Activated T-cell treated with anti-CD3 and anti-CD28 coated beads, Interleukin-2, amount 50 U/mL, for 4 hours (primary cell): ENCODE results near the gene ATP6V1B1. TPM values are rescaled to one million over a fixed set of nuclear protein-coding genes. Genes with fewer than 3 reads are reported as not detected.

Experiments
- ATAC-seq, 2 donors: fragments of 200-7000 bp; cut with Tn5 transposase; one replicate each; pipeline ENCODE4 v1.10.0; 2021
- DNase-seq: peaks from one replicate; pipeline ENCODE4 v3.0.0-alpha.2; 2020
- H3K27me3 Mint-ChIP-seq: one replicate; pipeline ENCODE4 v1.8.0; 2021; ENCODE audit warnings: low read depth, mixed read lengths
- H3K36me3 Mint-ChIP-seq: one replicate; pipeline ENCODE4 v1.8.0; 2022; ENCODE audit warnings: mixed read lengths; ENCODE audit not compliant: insufficient read depth
- H3K4me1 Mint-ChIP-seq: one replicate; pipeline ENCODE4 v1.8.0; 2021; ENCODE audit warnings: low read depth, mixed read lengths
- H3K4me3 Mint-ChIP-seq: one replicate; pipeline ENCODE4 v1.8.0; 2021; ENCODE audit warnings: mild to moderate bottlenecking, moderate library complexity, mixed read lengths
- H3K9me3 Mint-ChIP-seq: one replicate; pipeline ENCODE4 v1.8.0; 2021; ENCODE audit warnings: mixed read lengths
- total RNA-seq, 3 donors: library from RNA; stranded (reverse); gene quantifications; one replicate each; pipeline ENCODE4 v1.2.1, GENCODE V29; 2021

The ATP6V1B1 gene
- total RNA-seq, 3 donors from 2014 or later, result not detected

DNA sequence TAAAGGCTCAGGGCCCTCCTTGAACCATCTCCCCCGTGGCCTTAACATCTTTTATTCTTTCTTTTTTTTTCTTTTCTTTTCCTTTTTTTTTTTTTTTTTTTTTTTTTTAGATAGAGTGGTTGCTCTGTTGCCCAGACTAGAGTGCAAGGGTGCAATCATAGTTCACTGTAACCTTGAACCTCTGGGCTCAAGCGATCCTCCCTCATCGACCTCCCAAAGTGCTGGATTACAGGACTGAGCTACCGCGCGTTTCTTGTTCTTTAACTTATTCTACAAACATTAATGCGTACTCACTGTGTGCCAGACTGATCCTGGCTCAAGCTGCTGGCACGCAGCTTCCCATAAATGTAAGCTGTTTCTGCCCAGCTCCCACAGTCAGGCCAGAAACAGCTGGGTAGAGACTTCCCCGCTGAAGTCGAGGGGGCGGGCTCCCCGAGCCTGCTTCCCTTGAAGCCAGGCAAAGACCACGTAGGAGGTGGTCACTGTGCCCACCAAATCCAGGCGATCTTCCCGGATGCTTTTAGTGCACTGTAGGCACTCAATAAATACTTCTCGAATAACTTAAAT is 29.2 kb upstream of the ATP6V1B1 start:
- peaks cover 81% of the 10 kb centered on the region for H3K27me3 Mint-ChIP-seq
- no peak for DNase-seq
- H3K36me3 Mint-ChIP-seq, result no peaks in the 10 kb centered on the region
- no peak for ATAC-seq
- no peaks in the 10 kb centered on the region for H3K9me3 Mint-ChIP-seq
- H3K4me1 Mint-ChIP-seq, result peaks cover 12% of the 10 kb centered on the region
- H3K4me3 Mint-ChIP-seq, result no peak overlapping the region

DNA sequence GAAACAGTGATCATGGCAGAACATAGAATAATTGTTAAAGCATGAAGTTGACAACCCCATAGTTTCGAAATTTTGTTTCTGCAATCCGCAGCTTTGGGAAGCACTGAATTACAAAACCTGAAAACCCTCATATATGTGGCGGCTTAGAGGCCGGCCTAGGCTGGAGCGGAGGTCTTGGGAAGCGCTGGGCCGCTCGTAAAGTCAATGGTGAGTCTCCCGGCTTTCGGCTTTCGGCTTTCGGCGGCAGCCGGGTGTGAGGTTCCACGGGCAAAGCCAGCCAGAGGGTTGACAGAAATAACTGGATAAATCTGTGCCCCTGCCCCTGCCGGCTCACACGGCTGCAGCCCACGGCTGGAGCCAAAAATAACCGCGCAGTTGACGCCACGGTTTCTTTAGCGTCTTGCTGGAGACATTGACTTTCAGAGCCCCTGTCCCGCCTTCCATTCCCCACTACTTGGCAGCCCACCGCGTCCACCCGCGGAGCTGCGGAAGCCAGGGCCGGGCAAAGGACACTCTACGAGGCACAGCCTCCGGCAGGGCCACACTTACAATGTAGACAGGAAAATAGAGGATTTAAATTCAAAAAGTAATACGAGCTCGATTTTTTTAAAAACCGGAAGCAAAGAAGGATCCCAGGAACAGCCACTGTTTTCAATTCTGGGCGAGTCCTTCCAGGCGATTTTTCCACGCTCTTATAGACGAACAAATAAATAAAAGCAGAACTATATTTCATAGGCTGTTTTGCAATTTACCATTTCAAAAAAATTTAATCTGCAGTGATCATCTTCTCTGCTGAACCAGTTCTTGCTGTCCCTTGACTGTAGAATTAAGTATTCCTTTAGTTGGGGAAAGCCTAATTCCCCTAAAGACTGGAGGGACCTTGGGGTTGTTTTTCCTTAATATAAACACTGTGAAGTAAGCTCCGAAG is 28.3 kb upstream of the ATP6V1B1 start:
- peaks cover 79% of the 10 kb centered on the region for H3K27me3 Mint-ChIP-seq
- H3K36me3 Mint-ChIP-seq, result no peaks in the 10 kb centered on the region
- DNase-seq, result no peak
- H3K9me3 Mint-ChIP-seq, result no peaks in the 10 kb centered on the region
- no peak for ATAC-seq
- peaks cover 7% of the 10 kb centered on the region for H3K4me1 Mint-ChIP-seq
- peak overlapping the region; percentile 12 for H3K4me3 Mint-ChIP-seq

DNA sequence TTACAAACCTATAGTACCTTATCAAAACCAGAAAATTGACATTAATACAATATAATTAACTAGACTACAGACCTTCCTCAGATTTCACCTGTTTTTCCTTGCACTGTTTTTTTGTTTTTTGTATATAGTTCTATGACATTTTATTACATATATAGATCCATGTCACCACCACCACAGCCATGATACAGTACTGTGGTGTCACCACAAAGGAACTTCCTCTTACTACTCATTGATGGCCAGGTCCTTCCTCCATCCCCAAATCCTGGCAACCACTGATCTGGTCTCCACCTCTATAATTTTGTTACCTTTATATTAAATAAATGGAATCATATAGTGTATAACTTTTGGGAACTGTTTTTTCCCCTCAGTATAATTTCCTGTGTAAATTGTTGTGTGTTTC is 19.4 kb upstream of the ATP6V1B1 start:
- Mint-ChIP-seq H3K36me3 (no peaks in the 10 kb centered on the region), H3K27me3 (peaks cover 41% of the 10 kb centered on the region), H3K4me1 (no peaks in the 10 kb centered on the region), H3K9me3 (no peaks in the 10 kb centered on the region), H3K4me3 (no peak overlapping the region)
- DNase-seq (no peak), ATAC-seq (no peak)

DNA sequence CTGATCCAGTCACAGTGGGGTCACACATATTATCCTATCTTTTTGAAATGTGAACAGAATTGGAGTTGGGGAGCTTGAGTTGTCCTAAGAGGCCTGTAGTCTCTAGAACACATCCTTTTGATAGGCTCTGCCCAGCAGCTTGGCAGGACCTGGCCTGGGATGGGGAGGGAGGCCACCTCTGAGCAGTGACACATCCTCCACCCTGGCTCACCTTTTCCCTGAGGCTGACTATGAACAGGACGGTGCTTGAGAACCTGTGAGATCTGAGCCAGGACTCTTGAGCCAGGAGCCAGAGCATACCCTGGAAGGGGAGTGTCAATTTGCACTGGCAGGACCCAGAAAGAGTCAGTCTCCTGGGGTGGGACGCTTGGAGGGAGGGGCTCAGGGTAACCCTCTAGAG is 17.7 kb upstream of the ATP6V1B1 start:
- DNase-seq (no peak), ATAC-seq (no peak)
- Mint-ChIP-seq H3K27me3 (peaks cover 27% of the 10 kb centered on the region), H3K4me1 (no peaks in the 10 kb centered on the region), H3K9me3 (no peaks in the 10 kb centered on the region), H3K4me3 (no peak overlapping the region), H3K36me3 (no peaks in the 10 kb centered on the region)

DNA sequence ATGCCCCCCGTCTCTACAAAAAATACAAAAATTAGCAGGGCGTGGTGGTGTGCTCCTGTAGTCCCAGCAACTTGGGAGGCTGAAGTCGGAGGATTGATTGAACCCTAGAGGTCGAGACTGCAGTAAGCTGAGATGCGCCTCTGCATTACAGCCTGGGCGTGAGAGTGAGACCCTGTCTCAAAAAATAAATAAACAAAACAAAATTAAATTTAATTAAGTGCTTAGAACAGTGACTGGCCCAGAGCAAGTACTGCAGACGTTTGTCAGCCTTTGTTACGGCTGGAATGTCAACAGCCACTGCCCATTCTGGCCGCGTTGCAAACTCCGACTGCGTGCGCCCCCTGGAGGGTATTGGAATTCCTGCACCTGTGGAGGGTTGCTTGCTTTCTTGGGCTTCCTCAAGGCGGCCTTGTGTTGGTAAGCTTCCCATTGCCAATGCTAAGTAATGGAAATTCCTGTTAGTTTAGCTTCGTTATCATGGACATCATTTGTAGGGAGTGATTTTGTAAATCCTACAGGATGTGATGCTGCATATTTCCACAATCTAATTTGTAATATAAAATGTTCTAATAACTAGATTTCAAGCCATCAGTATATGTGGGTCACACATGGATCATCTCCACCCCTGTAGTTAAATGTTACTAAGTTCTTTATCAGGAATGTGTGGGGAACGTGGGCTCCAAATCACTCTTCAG is 15.9 kb upstream of the ATP6V1B1 start:
- peaks cover 22% of the 10 kb centered on the region for H3K27me3 Mint-ChIP-seq
- no peak overlapping the region for H3K4me3 Mint-ChIP-seq
- ATAC-seq (peak in 1 of 2 donors; percentile 73), DNase-seq (peak; percentile 68)
- no peaks in the 10 kb centered on the region for H3K36me3 Mint-ChIP-seq
- H3K4me1 Mint-ChIP-seq, result no peaks in the 10 kb centered on the region
- no peaks in the 10 kb centered on the region for H3K9me3 Mint-ChIP-seq

DNA sequence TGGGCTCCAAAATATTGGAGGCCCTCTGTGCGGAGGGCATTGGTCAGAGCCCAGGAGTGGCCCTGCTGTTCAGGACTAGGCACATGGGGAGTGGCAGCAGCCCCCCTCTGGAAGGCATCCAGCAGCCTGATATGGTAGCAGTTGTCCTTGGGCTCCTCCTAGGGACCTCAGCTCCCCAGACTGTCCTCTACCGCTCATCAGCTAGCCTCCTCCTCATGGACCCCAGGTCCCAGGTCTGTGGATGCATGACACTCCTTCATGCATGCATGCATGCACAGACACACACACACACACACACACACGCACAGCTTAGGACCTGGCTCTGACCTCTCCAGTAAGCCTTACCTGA is 15.4 kb upstream of the ATP6V1B1 start:
- no peaks in the 10 kb centered on the region for H3K36me3 Mint-ChIP-seq
- ATAC-seq, result no peak
- H3K4me1 Mint-ChIP-seq, result no peaks in the 10 kb centered on the region
- no peaks in the 10 kb centered on the region for H3K9me3 Mint-ChIP-seq
- no peak overlapping the region for H3K4me3 Mint-ChIP-seq
- DNase-seq, result no peak
- peaks cover 20% of the 10 kb centered on the region for H3K27me3 Mint-ChIP-seq

DNA sequence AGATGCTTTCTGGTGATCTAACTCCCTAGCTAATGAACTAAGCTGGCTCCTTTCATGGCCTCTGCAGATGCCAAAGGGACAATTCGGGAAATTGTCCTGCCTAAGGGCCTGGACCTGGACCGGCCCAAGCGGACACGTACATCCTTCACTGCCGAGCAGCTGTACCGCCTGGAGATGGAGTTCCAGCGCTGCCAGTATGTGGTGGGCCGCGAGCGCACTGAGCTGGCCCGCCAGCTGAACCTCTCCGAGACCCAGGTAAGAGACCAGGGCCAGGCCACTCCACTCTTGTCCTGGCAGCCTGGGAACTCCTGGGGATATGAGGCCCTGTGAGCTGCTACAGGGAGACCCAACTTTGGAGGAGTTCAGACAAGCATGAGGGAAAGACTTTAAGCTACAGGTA is 14.7 kb upstream of the ATP6V1B1 start:
- no peak for DNase-seq
- Mint-ChIP-seq H3K4me3 (no peak overlapping the region), H3K9me3 (no peaks in the 10 kb centered on the region), H3K27me3 (peaks cover 17% of the 10 kb centered on the region), H3K4me1 (no peaks in the 10 kb centered on the region), H3K36me3 (no peaks in the 10 kb centered on the region)
- no peak for ATAC-seq

DNA sequence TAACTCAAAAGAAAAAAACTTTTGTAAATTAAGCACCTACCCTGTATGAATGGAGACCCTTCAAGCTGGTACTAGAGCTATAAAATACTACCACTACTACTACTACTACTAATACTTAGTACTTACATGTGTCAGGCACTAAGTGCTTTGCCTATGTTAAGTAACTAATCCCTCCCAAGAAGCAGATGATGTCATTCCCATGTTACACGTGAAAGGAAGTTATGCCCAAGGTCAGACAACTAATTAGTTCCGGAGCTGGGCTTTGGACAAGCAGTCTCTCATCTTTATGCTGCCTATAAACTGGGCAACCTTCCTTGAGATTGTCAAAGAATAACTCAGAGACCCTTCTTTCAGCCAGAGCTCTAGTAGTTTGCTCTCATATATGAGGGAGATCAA is 13.9 kb upstream of the ATP6V1B1 start:
- H3K36me3 Mint-ChIP-seq, result no peaks in the 10 kb centered on the region
- H3K4me3 Mint-ChIP-seq, result no peak overlapping the region
- H3K27me3 Mint-ChIP-seq, result peaks cover 11% of the 10 kb centered on the region
- H3K4me1 Mint-ChIP-seq, result no peaks in the 10 kb centered on the region
- no peaks in the 10 kb centered on the region for H3K9me3 Mint-ChIP-seq
- no peak for ATAC-seq
- no peak for DNase-seq

DNA sequence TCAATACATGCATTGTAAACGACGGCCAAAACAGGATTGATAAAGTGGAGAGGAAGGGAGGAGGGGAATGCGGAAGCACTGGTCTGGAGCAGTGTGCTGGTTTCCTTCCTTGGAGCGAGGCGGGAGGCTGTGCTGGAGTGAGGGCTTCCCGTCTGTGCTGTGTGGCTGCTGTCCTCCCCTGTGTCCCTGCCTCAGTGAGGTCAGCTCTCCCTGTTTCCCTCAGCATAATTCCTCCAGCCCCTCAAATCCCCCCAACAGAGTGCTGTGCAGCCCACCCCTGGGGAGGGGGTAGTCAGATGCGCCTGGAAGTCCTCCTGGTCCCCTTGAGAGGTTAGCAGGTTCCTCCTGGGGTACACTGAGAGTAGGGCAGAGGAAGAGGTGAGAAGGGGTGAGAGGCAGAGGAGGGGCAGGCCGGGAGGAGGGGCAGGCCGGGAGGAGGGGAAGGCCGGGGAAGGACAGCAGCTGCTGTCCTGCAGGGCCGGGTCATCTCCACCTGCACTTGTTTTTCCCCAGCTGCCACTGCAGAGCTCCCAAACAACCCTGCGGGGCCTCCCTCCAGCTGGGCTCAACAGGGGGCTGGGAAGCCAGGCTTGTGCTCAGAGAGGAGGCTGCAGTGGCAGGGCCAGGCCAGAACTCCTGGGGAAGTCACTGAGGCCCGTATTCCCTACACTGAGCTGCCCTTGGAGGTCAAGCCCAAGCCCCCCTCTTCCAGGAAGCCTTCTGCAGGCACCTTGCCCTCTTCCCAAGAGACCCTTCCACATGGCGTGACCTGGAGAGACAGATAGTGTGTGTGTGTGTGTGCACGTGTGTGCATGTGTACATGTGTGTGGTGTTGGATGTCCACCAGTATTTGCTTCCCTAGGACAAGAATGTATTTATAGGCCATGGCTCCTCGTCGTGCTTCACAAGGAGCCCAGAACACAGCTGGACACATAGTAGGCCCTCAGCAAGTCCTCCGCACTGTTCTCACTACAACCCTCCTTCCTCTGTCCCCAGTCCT is 13.2 kb upstream of the ATP6V1B1 start:
- Mint-ChIP-seq H3K27me3 (peaks cover 8% of the 10 kb centered on the region), H3K9me3 (no peaks in the 10 kb centered on the region), H3K36me3 (no peaks in the 10 kb centered on the region), H3K4me3 (no peak overlapping the region), H3K4me1 (no peaks in the 10 kb centered on the region)
- ATAC-seq, result no peak
- no peak for DNase-seq

DNA sequence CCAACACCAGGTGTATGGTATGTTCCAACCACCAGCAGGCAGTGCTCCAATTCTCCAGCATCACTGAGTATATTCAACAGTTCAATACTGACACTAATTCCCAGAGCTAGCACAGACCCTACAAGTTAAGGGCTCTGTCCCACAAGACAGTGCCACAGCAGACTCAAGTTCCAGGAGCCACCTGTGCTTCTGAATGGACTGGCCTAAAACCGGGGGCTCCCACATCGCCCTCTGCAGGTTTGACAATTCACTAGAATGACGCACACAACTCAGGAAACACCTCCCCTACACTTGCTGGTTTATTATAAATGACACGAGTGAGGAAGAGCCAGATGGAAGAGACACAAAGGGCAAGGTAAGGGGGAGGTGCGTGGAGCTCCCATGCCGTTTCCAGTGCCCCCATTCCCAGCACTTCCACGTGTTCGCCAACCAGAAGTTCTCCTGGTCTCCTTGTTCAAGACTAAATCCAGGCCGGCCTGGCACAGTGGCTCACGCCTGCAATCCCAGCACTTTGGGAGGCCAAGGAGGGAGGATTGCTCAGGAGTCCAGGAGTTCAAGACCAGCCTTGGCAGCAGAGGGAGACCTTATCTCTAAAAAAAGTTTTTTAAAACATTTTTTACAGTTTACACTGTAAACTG is 12.2 kb upstream of the ATP6V1B1 start:
- peaks cover 2% of the 10 kb centered on the region for H3K27me3 Mint-ChIP-seq
- no peaks in the 10 kb centered on the region for H3K36me3 Mint-ChIP-seq
- H3K4me1 Mint-ChIP-seq, result no peaks in the 10 kb centered on the region
- DNase-seq (no peak), ATAC-seq (no peak)
- no peak overlapping the region for H3K4me3 Mint-ChIP-seq
- H3K9me3 Mint-ChIP-seq, result no peaks in the 10 kb centered on the region

DNA sequence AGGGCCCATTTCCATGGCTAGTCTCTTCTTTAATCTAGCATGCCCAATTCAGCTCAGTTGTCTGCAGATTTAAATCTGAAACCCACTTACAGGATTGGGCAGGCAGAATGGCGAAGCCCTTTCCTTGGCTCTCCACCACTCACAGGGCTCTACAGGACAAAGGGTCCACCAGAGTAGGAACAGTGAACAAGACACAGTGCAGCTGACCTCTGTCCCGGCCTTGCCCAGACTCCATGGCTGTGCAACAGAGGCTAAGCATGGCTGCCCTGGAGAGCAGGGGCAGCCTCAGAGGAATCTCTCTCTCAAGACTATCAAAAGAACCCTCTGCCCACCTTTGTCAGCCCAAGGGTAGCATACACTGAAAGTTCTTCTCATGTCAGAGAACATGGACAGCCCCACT is 9.7 kb upstream of the ATP6V1B1 start:
- Mint-ChIP-seq H3K4me3 (no peak overlapping the region), H3K4me1 (no peaks in the 10 kb centered on the region), H3K9me3 (no peaks in the 10 kb centered on the region), H3K36me3 (no peaks in the 10 kb centered on the region), H3K27me3 (no peaks in the 10 kb centered on the region)
- no peak for DNase-seq
- no peak for ATAC-seq

DNA sequence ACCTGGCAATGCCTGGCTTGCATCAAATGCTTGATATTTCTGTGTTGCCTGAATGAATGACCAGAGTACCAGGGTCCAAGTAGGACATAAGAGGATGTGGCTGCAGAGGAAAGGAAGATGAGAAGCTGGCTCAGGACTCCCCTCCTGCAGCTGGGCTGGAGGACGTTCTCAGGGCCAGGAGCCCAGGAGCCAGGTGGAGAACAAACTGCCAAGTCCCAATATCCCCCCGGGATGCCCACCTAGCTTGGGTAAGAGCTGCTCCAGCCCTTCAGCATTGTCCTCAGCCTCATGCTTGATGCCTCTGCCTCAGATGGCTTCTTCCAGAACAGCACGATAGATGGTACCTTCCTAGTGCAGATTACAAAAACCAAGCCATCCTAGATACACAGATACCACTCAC is 8.6 kb upstream of the ATP6V1B1 start:
- Mint-ChIP-seq H3K27me3 (peaks cover 3% of the 10 kb centered on the region), H3K4me3 (no peak overlapping the region), H3K36me3 (no peaks in the 10 kb centered on the region), H3K4me1 (no peaks in the 10 kb centered on the region), H3K9me3 (no peaks in the 10 kb centered on the region)
- ATAC-seq (no peak), DNase-seq (no peak)

DNA sequence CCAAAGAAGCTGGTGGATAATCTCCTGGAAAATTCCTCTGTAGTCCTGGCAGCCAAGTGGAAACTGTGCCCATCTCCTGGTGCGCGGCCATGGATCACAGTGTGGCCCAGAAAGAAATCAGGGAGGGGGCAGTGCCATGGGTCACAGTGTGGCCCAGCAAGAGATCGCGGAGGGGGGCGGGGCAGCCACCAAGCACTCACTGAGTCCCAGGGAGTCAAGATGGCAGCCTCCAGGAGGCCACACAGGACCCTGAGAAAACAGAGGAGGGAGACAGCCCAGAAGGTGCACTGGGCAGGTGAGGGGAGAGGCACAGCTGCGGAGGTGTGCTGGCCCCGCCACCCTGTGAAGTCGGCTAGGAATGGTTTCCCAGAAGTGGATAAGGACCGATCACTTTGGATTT is 8.1 kb upstream of the ATP6V1B1 start:
- H3K9me3 Mint-ChIP-seq, result no peaks in the 10 kb centered on the region
- ATAC-seq, result no peak
- H3K4me1 Mint-ChIP-seq, result no peaks in the 10 kb centered on the region
- no peak for DNase-seq
- peaks cover 5% of the 10 kb centered on the region for H3K27me3 Mint-ChIP-seq
- H3K4me3 Mint-ChIP-seq, result no peak overlapping the region
- no peaks in the 10 kb centered on the region for H3K36me3 Mint-ChIP-seq
